Muscle of leg (tissue), 11 donors: ENCODE data around the gene STAT1. TPM values are rescaled to one million over a fixed set of nuclear protein-coding genes. Genes with fewer than 3 reads are reported as not detected.
A peak's percentile ranks its signal among the peaks of the same experiment; 100 is the strongest.

ENCODE experiments used
- DNase-seq: peaks from one replicate; pipeline ENCODE4 v3.0.0; 2013
- H3K27ac ChIP-seq: one replicate; pipeline ENCODE4 v1.5.1; 2013; ENCODE audit warnings: mild to moderate bottlenecking, low read length, control low read depth
- H3K27me3 ChIP-seq: one replicate; pipeline ENCODE4 v1.6.1; 2013; ENCODE audit warnings: low read length; ENCODE audit not compliant: control insufficient read depth, insufficient read depth
- H3K36me3 ChIP-seq: one replicate; pipeline ENCODE4 v1.6.1; 2013; ENCODE audit warnings: low read length; ENCODE audit not compliant: control insufficient read depth, insufficient read depth
- H3K4me1 ChIP-seq: one replicate; pipeline ENCODE4 v1.6.1; 2013; ENCODE audit warnings: low read length; ENCODE audit not compliant: control insufficient read depth, insufficient read depth
- H3K4me3 ChIP-seq: one replicate; pipeline ENCODE4 v1.5.1; 2013; ENCODE audit warnings: low read length, control low read depth
- H3K9me3 ChIP-seq: replicated peaks from 2 replicates; pipeline ENCODE4 v1.6.1; 2013; ENCODE audit warnings: low read depth, low read length; ENCODE audit not compliant: control insufficient read depth
- WGBS: methylation state at CpG from one replicate; pipeline ENCODE4 v1.1.5; 2013; ENCODE audit warnings: missing lambda C conversion rate; ENCODE audit not compliant: insufficient coverage; 5-methylcytosine and 5-hydroxymethylcytosine counted together
- polyA plus RNA-seq, 8 donors: library from polyadenylated mRNA; unstranded; fragments of 120-200 nt; gene quantifications; one replicate each; pipeline versions ENCODE4 v1.2.1 to v1.2.3, GENCODE V29; 2013; ENCODE audit warnings: inconsistent platforms in 1 of 8, low replicate concordance in 1 of 8; ENCODE audit not compliant: insufficient read length in 8 of 8, insufficient read depth in 1 of 8
- total RNA-seq: library from RNA; stranded (reverse); fragments of 120-200 nt; gene quantifications from one replicate; pipeline ENCODE4 v1.2.4, GENCODE V29; 2013

Gene STAT1
- total and polyA plus RNA-seq, 9 donors: 23.6 to 36.0 (median 31.1) TPM

- no peaks in the 10 kb centered on the region for H3K9me3 ChIP-seq
- DNase-seq: no peak
- H3K36me3 ChIP-seq: no peaks in the 10 kb centered on the region
- no peak overlapping the region for H3K27ac ChIP-seq
- WGBS: no CpG with 5 or more reads among the region's 2 CpGs
- no peak overlapping the region for H3K4me3 ChIP-seq
- H3K4me1 ChIP-seq: peaks cover 6% of the 10 kb centered on the region
- no peaks in the 10 kb centered on the region for H3K27me3 ChIP-seq
These were observed 70.3 kb downstream of the STAT1 start for GRCh38 chr2:190943706-190944105.

- H3K4me3 ChIP-seq: no peak overlapping the region
- no peaks in the 10 kb centered on the region for H3K36me3 ChIP-seq
- WGBS: 100% methylated on average over 1 of the region's 2 CpGs
- DNase-seq: no peak
- no peak overlapping the region for H3K27ac ChIP-seq
- H3K9me3 ChIP-seq: no peaks in the 10 kb centered on the region
- H3K27me3 ChIP-seq: no peaks in the 10 kb centered on the region
- peaks cover 4% of the 10 kb centered on the region for H3K4me1 ChIP-seq
These were observed 71.3 kb downstream of the STAT1 start for GRCh38 chr2:190942697-190943096.

GRCh38 chr2:190941571-190941970 is 72.4 kb downstream of the STAT1 start:
- Histone ChIP-seq H3K9me3 (no peaks in the 10 kb centered on the region), H3K36me3 (no peaks in the 10 kb centered on the region), H3K4me1 (no peaks in the 10 kb centered on the region), H3K27me3 (no peaks in the 10 kb centered on the region), H3K27ac (no peak overlapping the region), H3K4me3 (no peak overlapping the region)
- no peak for DNase-seq
- 91% methylated on average over 1 of the region's 2 CpGs for WGBS

GRCh38 chr2:190940454-190940853 is 73.5 kb downstream of the STAT1 start:
- H3K36me3 ChIP-seq: no peaks in the 10 kb centered on the region
- no peak overlapping the region for H3K27ac ChIP-seq
- no peaks in the 10 kb centered on the region for H3K27me3 ChIP-seq
- no CpG with 5 or more reads among the region's 1 CpG for WGBS
- DNase-seq: peak; percentile 78
- no peaks in the 10 kb centered on the region for H3K4me1 ChIP-seq
- H3K4me3 ChIP-seq: no peak overlapping the region
- H3K9me3 ChIP-seq: no peaks in the 10 kb centered on the region

GRCh38 chr2:190938771-190939335 is 75.1 kb downstream of the STAT1 start:
- no peaks in the 10 kb centered on the region for H3K9me3 ChIP-seq
- H3K36me3 ChIP-seq: no peaks in the 10 kb centered on the region
- WGBS: no CpG with 5 or more reads among the region's 1 CpG
- no peak for DNase-seq
- peak overlapping the region; percentile 9 for H3K27ac ChIP-seq
- no peaks in the 10 kb centered on the region for H3K4me1 ChIP-seq
- no peaks in the 10 kb centered on the region for H3K27me3 ChIP-seq
- no peak overlapping the region for H3K4me3 ChIP-seq

- no peaks in the 10 kb centered on the region for H3K4me1 ChIP-seq
- H3K27ac ChIP-seq: no peak overlapping the region
- H3K4me3 ChIP-seq: no peak overlapping the region
- no peaks in the 10 kb centered on the region for H3K9me3 ChIP-seq
- no peaks in the 10 kb centered on the region for H3K27me3 ChIP-seq
- DNase-seq: no peak
- H3K36me3 ChIP-seq: peaks cover 3% of the 10 kb centered on the region
These were observed 78.9 kb downstream of the STAT1 start for GRCh38 chr2:190935054-190935453.

- Histone ChIP-seq H3K4me1 (no peaks in the 10 kb centered on the region), H3K4me3 (no peak overlapping the region), H3K27ac (no peak overlapping the region), H3K27me3 (no peaks in the 10 kb centered on the region), H3K9me3 (no peaks in the 10 kb centered on the region), H3K36me3 (peaks cover 5% of the 10 kb centered on the region)
- no peak for DNase-seq
These were observed 80.6 kb downstream of the STAT1 start for GRCh38 chr2:190933361-190933760.

- DNase-seq: no peak
- H3K9me3 ChIP-seq: no peaks in the 10 kb centered on the region
- whole genome bisulfite sequencing: no CpG with 5 or more reads among the region's 1 CpG
- no peak overlapping the region for H3K27ac ChIP-seq
- H3K4me1 ChIP-seq: no peaks in the 10 kb centered on the region
- no peak overlapping the region for H3K4me3 ChIP-seq
- H3K27me3 ChIP-seq: no peaks in the 10 kb centered on the region
- peaks cover 5% of the 10 kb centered on the region for H3K36me3 ChIP-seq
These were observed 81.5 kb downstream of the STAT1 start for GRCh38 chr2:190932514-190932913.

- WGBS: no CpG with 5 or more reads among the region's 3 CpGs
- no peak for DNase-seq
- no peaks in the 10 kb centered on the region for H3K4me1 ChIP-seq
- H3K4me3 ChIP-seq: no peak overlapping the region
- H3K9me3 ChIP-seq: no peaks in the 10 kb centered on the region
- no peak overlapping the region for H3K27ac ChIP-seq
- H3K27me3 ChIP-seq: no peaks in the 10 kb centered on the region
- H3K36me3 ChIP-seq: peaks cover 9% of the 10 kb centered on the region
These were observed 83.6 kb downstream of the STAT1 start for GRCh38 chr2:190930411-190930810.

- no peak for DNase-seq
- Histone ChIP-seq H3K36me3 (peaks cover 9% of the 10 kb centered on the region), H3K4me1 (no peaks in the 10 kb centered on the region), H3K27ac (no peak overlapping the region), H3K9me3 (no peaks in the 10 kb centered on the region), H3K27me3 (no peaks in the 10 kb centered on the region), H3K4me3 (no peak overlapping the region)
- WGBS: 85% methylated on average over 4 of the region's 7 CpGs
These were observed 84.1 kb downstream of the STAT1 start for GRCh38 chr2:190929919-190930318.

- Histone ChIP-seq H3K36me3 (peaks cover 13% of the 10 kb centered on the region), H3K9me3 (no peaks in the 10 kb centered on the region), H3K4me1 (no peaks in the 10 kb centered on the region), H3K27me3 (no peaks in the 10 kb centered on the region), H3K4me3 (no peak overlapping the region), H3K27ac (no peak overlapping the region)
- DNase-seq: no peak
- 88% methylated on average over 2 of the region's 2 CpGs for WGBS
These were observed 86.7 kb downstream of the STAT1 start for GRCh38 chr2:190927301-190927700.
